KMS-11 (cell line): ENCODE measurements around the gene RNF175.

Experiments used
- H2AFZ ChIP-seq: fragments of 200-600 bp; sonication (generic); 2 replicates; pipeline ENCODE4 v1.6.1; 2016; ENCODE audit warnings: antibody characterized with exemption, mixed run types, low read depth
- H3K27ac ChIP-seq: fragments of 200-600 bp; sonication (generic); 2 replicates; pipeline ENCODE4 v1.6.1; 2016; ENCODE audit warnings: mild to moderate bottlenecking, mixed run types
- H3K27me3 ChIP-seq: fragments of 200-600 bp; sonication (generic); 2 replicates; pipeline ENCODE4 v1.6.1; 2017; ENCODE audit warnings: mild to moderate bottlenecking, low read depth, mixed run types, moderate library complexity; ENCODE audit not compliant: insufficient read depth
- H3K36me3 ChIP-seq: fragments of 200-600 bp; sonication (generic); 2 replicates; pipeline ENCODE4 v1.6.1; 2017; ENCODE audit warnings: mild to moderate bottlenecking, mixed run types; ENCODE audit not compliant: insufficient read depth
- H3K4me1 ChIP-seq: fragments of 200-600 bp; sonication (generic); 2 replicates; pipeline ENCODE4 v1.6.1; 2016; ENCODE audit warnings: mild to moderate bottlenecking, low read depth, mixed run types; ENCODE audit not compliant: poor library complexity, severe bottlenecking
- H3K4me2 ChIP-seq: fragments of 200-600 bp; sonication (generic); 2 replicates; pipeline ENCODE4 v1.7.0; 2016; ENCODE audit warnings: mild to moderate bottlenecking, mixed run types
- H3K4me3 ChIP-seq: fragments of 200-600 bp; sonication (generic); IDR thresholded peaks from 2 replicates; pipeline ENCODE4 v1.6.1; 2017; ENCODE audit warnings: low read depth, low read length, mixed read lengths; ENCODE audit not compliant: insufficient read depth
- H3K79me2 ChIP-seq: fragments of 200-600 bp; sonication (generic); 2 replicates; pipeline ENCODE4 v1.6.1; 2016; ENCODE audit warnings: low read depth, mixed run types; ENCODE audit not compliant: insufficient read depth
- H3K9ac ChIP-seq: fragments of 200-600 bp; sonication (generic); 2 replicates; pipeline ENCODE4 v1.6.1; 2016; ENCODE audit warnings: mild to moderate bottlenecking, mixed run types
- H4K20me1 ChIP-seq: fragments of 200-600 bp; sonication (generic); 2 replicates; pipeline ENCODE4 v1.6.1; 2016; ENCODE audit warnings: mild to moderate bottlenecking, mixed run types; ENCODE audit not compliant: insufficient read depth
- TF ChIP-seq, protein P1 (sequence below): fragments of 200-600 bp; sonication (generic); conservative IDR thresholded peaks from 2 replicates; pipeline ENCODE4 v1.6.1; 2017; ENCODE audit warnings: low read depth, mild to moderate bottlenecking, antibody characterized with exemption, low read length, moderate library complexity, mixed read lengths

RNF175 gene

DNA sequence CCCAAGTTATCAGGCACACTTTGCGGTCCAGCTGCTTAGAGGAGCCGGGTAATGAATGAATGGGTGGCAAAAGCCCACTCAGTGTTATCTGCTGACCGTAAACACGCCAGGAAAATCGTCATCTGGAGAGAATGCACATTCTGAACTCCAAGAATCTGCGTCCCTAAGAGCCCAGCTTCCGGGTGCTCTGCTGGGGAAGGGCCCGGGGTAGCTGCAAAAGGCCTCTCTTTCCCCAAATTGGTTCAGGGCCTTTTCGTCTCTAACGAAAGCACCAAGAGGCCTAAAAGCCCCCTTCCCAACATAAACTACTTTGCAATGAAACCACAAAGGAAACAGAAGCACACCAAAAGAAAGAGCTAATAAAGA is 30.7 kb upstream of the RNF175 start:
- Histone ChIP-seq H2AFZ (no peak overlapping the region), H3K4me1 (peaks cover 12% of the 10 kb centered on the region), H3K27ac (no peak overlapping the region), H4K20me1 (no peaks in the 10 kb centered on the region), H3K36me3 (no peaks in the 10 kb centered on the region), H3K27me3 (no peaks in the 10 kb centered on the region), H3K9ac (no peak overlapping the region), H3K4me2 (no peak overlapping the region), H3K79me2 (no peaks in the 10 kb centered on the region), H3K4me3 (no peak overlapping the region)
- TF ChIP-seq, protein P1, sequence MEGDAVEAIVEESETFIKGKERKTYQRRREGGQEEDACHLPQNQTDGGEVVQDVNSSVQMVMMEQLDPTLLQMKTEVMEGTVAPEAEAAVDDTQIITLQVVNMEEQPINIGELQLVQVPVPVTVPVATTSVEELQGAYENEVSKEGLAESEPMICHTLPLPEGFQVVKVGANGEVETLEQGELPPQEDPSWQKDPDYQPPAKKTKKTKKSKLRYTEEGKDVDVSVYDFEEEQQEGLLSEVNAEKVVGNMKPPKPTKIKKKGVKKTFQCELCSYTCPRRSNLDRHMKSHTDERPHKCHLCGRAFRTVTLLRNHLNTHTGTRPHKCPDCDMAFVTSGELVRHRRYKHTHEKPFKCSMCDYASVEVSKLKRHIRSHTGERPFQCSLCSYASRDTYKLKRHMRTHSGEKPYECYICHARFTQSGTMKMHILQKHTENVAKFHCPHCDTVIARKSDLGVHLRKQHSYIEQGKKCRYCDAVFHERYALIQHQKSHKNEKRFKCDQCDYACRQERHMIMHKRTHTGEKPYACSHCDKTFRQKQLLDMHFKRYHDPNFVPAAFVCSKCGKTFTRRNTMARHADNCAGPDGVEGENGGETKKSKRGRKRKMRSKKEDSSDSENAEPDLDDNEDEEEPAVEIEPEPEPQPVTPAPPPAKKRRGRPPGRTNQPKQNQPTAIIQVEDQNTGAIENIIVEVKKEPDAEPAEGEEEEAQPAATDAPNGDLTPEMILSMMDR: no peak

DNA sequence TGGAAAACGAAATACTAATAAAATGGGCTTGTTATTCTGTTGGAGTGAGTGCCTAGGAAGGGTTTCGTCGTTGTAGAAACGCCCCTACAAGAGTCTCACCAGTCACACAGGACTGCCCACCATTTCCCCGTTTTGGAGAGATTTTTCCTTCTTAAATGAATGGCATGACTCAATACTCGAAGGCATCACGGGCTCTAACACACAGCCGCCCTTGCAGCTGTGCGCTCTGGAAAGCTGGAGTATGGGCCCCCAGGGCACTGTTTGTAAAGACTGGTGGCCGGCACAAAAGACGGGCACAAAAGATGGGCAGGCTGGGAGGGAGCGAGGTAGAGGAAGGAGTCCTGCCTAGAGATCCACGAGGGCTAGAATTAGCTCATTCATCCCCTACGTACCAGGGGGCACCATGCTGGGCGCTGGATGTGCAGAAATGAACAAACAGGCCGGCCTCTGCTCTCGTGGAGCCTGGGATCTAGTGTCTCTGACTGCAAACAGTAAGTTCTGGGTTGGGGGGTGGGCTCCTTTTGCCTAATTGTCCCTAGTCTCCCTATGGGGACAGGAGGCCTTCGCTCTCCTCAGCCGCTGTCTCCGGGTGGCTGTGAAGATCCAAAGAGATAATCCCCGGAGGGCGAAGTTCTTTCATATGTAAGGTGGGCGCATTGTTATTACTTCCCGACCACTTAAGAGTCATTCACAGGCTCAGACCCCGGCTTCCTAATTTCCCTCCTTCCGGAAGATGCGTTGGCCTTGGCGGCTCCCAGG is 30.1 kb upstream of the RNF175 start:
- Histone ChIP-seq H3K36me3 (no peaks in the 10 kb centered on the region), H2AFZ (no peak overlapping the region), H3K4me1 (peaks cover 6% of the 10 kb centered on the region), H3K27ac (no peak overlapping the region), H3K27me3 (no peaks in the 10 kb centered on the region), H3K79me2 (no peaks in the 10 kb centered on the region), H3K4me3 (no peak overlapping the region), H4K20me1 (no peaks in the 10 kb centered on the region), H3K4me2 (no peak overlapping the region), H3K9ac (no peak overlapping the region)
- TF ChIP-seq, protein P1: no peak

DNA sequence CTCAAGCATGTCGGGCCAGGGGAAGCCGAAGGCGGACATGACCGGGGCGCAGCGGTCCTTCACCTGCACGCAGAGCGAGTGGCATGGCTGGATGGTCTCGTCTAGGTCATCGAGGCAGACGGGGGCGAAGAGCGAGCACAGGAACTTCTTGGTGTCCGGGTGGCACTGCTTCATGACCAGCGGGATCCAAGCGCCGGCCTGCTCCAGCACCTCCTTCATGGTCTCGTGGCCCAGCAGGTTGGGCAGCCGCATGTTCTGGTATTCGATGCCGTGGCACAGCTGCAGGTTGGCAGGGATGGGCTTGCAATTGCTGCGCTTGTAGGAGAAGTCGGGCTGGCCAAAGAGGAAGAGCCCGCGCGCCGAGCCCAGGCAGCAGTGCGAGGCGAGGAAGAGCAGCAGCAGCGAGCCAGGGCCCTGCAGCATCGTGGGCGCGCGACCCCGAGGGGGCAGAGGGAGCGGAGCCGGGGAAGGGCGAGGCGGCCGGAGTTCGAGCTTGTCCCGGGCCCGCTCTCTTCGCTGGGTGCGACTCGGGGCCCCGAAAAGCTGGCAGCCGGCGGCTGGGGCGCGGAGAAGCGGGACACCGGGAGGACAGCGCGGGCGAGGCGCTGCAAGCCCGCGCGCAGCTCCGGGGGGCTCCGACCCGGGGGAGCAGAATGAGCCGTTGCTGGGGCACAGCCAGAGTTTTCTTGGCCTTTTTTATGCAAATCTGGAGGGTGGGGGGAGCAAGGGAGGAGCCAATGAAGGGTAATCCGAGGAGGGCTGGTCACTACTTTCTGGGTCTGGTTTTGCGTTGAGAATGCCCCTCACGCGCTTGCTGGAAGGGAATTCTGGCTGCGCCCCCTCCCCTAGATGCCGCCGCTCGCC is 28.8 kb upstream of the RNF175 start, which contains the start of gene SFRP2:
Gene SFRP2, minus strand, starts transcription at position 671 of the 864 bp plus-strand sequence. Its CDS starts 248 bp downstream, at position 423.
- Histone ChIP-seq H3K4me2 (no peak within 1 kb of the TSS), H2AFZ (no peak within 1 kb of the TSS), H3K36me3 (no peaks in the 10 kb centered on the region), H3K27ac (no peak within 1 kb of the TSS), H3K9ac (no peak within 1 kb of the TSS), H4K20me1 (no peaks in the 10 kb centered on the region), H3K27me3 (no peaks in the 10 kb centered on the region), H3K4me3 (no peak within 1 kb of the TSS), H3K4me1 (no peaks in the 10 kb centered on the region), H3K79me2 (no peaks in the 10 kb centered on the region)
- TF ChIP-seq, protein P1: no peak

DNA sequence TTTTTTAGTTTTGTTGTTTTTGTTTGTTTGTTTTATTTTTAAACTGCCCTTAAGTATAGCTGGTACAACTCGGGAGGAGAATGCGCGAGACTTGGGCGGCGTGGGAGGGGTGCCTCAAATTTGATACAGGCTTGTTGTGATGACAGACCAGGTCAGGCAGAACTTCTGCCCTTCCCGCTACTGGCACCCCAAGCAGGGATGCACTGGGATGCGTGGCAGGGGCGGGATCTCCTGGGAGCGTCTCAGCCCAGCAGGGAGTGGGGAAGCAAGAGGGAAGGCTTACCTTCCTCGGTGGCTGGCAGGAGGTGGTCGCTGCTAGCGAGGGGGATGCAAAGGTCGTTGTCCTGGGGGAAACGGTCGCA is 28.2 kb upstream of the RNF175 start:
- Histone ChIP-seq H3K4me3 (no peak overlapping the region), H3K9ac (no peak overlapping the region), H4K20me1 (no peaks in the 10 kb centered on the region), H3K36me3 (no peaks in the 10 kb centered on the region), H2AFZ (no peak overlapping the region), H3K4me2 (no peak overlapping the region), H3K79me2 (no peaks in the 10 kb centered on the region), H3K27me3 (no peaks in the 10 kb centered on the region), H3K4me1 (no peaks in the 10 kb centered on the region), H3K27ac (no peak overlapping the region)
- TF ChIP-seq, protein P1: no peak
